Measurements from ENCODE around the gene PPP1R37.
A peak's percentile ranks its signal among the peaks of the same experiment; 100 is the strongest.

Gene PPP1R37

GRCh38 chr19:45094137-45094536 lies 1.2 kb downstream of the PPP1R37 start:
- H3K9me2 ChIP-seq (replicated peaks; ENCODE audit: control insufficient read depth, low read length): no peaks in the 10 kb centered on the region
- H3K27ac ChIP-seq (ENCODE audit: low read depth, low read length): no peak overlapping the region; the same call in 1 of the 2 replicates

GRCh38 chr19:45094707-45095106 lies 1.7 kb downstream of the PPP1R37 start:
- H3F3A ChIP-seq (ENCODE audit: control insufficient read depth, insufficient read depth): peaks cover 14% of the 10 kb centered on the region
- peaks cover 18% of the 10 kb centered on the region; the same call in 1 of the 2 replicates for H4K20me1 ChIP-seq (ENCODE audit: control insufficient read depth, insufficient read depth, low read depth, low read length)
- H3K9me3 ChIP-seq (ENCODE audit: control insufficient read depth, insufficient read depth, low read length): no peaks in the 10 kb centered on the region
- TF ChIP-seq, protein P1, sequence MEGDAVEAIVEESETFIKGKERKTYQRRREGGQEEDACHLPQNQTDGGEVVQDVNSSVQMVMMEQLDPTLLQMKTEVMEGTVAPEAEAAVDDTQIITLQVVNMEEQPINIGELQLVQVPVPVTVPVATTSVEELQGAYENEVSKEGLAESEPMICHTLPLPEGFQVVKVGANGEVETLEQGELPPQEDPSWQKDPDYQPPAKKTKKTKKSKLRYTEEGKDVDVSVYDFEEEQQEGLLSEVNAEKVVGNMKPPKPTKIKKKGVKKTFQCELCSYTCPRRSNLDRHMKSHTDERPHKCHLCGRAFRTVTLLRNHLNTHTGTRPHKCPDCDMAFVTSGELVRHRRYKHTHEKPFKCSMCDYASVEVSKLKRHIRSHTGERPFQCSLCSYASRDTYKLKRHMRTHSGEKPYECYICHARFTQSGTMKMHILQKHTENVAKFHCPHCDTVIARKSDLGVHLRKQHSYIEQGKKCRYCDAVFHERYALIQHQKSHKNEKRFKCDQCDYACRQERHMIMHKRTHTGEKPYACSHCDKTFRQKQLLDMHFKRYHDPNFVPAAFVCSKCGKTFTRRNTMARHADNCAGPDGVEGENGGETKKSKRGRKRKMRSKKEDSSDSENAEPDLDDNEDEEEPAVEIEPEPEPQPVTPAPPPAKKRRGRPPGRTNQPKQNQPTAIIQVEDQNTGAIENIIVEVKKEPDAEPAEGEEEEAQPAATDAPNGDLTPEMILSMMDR (IDR thresholded peaks at IDR 0.05; ENCODE audit: low read depth, low read length, poor library complexity, severe bottlenecking): no peak
- no peak for TF ChIP-seq EZH2phosphoT487 (IDR thresholded peaks at IDR 0.05; ENCODE audit: borderline replicate concordance, low read length)
- peaks cover 27% of the 10 kb centered on the region for H3K4me1 ChIP-seq (ENCODE audit: control insufficient read depth, low read length)
- peaks cover 39% of the 10 kb centered on the region for H3K36me3 ChIP-seq (ENCODE audit: control insufficient read depth, low read length)
- H3K27me3 ChIP-seq (ENCODE audit: control insufficient read depth, low read length): no peaks in the 10 kb centered on the region
- peak overlapping the region; percentile 97 for H3K4me2 ChIP-seq (ENCODE audit: low read length)
- H3K79me2 ChIP-seq (ENCODE audit: control insufficient read depth, low read length): peaks cover 70% of the 10 kb centered on the region
- peak overlapping the region; percentile 86 for H3K4me3 ChIP-seq (ENCODE audit: low read length)
- no peak overlapping the region for H3K27ac ChIP-seq (ENCODE audit: low read depth, low read length)
- H3K9me2 ChIP-seq (replicated peaks; ENCODE audit: control insufficient read depth, low read length): no peaks in the 10 kb centered on the region

More at GRCh38 chr19:45094137-45094536, 1.2 kb downstream of the PPP1R37 start:
- peak overlapping the region; percentile 86 for H3K4me3 ChIP-seq (ENCODE audit: low read length)
- H3K9me3 ChIP-seq (ENCODE audit: control insufficient read depth, insufficient read depth, low read length): no peaks in the 10 kb centered on the region
- H3F3A ChIP-seq (ENCODE audit: control insufficient read depth, insufficient read depth): peaks cover 19% of the 10 kb centered on the region
- H3K27me3 ChIP-seq (ENCODE audit: control insufficient read depth, low read length): no peaks in the 10 kb centered on the region
- H3K4me2 ChIP-seq (ENCODE audit: low read length): peak overlapping the region; percentile 97
- H3K36me3 ChIP-seq (ENCODE audit: control insufficient read depth, low read length): peaks cover 40% of the 10 kb centered on the region
- H3K4me1 ChIP-seq (ENCODE audit: control insufficient read depth, low read length): peaks cover 27% of the 10 kb centered on the region
- peaks cover 64% of the 10 kb centered on the region for H3K79me2 ChIP-seq (ENCODE audit: control insufficient read depth, low read length)
- H4K20me1 ChIP-seq (ENCODE audit: control insufficient read depth, insufficient read depth, low read depth, low read length): peaks cover 18% of the 10 kb centered on the region; the same call in 1 of the 2 replicates
- TF ChIP-seq, protein P1 (IDR thresholded peaks at IDR 0.05; ENCODE audit: low read depth, low read length, poor library complexity, severe bottlenecking): no peak
- TF ChIP-seq EZH2phosphoT487 (IDR thresholded peaks at IDR 0.05; ENCODE audit: borderline replicate concordance, low read length): no peak

GRCh38 chr19:45095496-45096413 lies 2.8 kb downstream of the PPP1R37 start:
- TF ChIP-seq, protein P1 (IDR thresholded peaks at IDR 0.05; ENCODE audit: low read depth, low read length, poor library complexity, severe bottlenecking): no peak
- no peak for TF ChIP-seq EZH2phosphoT487 (IDR thresholded peaks at IDR 0.05; ENCODE audit: borderline replicate concordance, low read length)
- H3K36me3 ChIP-seq (ENCODE audit: control insufficient read depth, low read length): peaks cover 29% of the 10 kb centered on the region
- H3K27me3 ChIP-seq (ENCODE audit: control insufficient read depth, low read length): no peaks in the 10 kb centered on the region
- peaks cover 8% of the 10 kb centered on the region for H3F3A ChIP-seq (ENCODE audit: control insufficient read depth, insufficient read depth)
- no peak overlapping the region for H3K27ac ChIP-seq (ENCODE audit: low read depth, low read length)
- H3K4me2 ChIP-seq (ENCODE audit: low read length): no peak overlapping the region
- H3K4me1 ChIP-seq (ENCODE audit: control insufficient read depth, low read length): peaks cover 24% of the 10 kb centered on the region
- no peaks in the 10 kb centered on the region for H3K9me2 ChIP-seq (replicated peaks; ENCODE audit: control insufficient read depth, low read length)
- H4K20me1 ChIP-seq (ENCODE audit: control insufficient read depth, insufficient read depth, low read depth, low read length): peaks cover 18% of the 10 kb centered on the region; the same call in 1 of the 2 replicates
- no peak overlapping the region for H3K4me3 ChIP-seq (ENCODE audit: low read length)
- no peaks in the 10 kb centered on the region for H3K9me3 ChIP-seq (ENCODE audit: control insufficient read depth, insufficient read depth, low read length)
- H3K79me2 ChIP-seq (ENCODE audit: control insufficient read depth, low read length): peaks cover 81% of the 10 kb centered on the region
